ENCODE data around the gene STK11.
A peak's percentile ranks its signal among the peaks of the same experiment; 100 is the strongest.

The STK11 gene

DNA sequence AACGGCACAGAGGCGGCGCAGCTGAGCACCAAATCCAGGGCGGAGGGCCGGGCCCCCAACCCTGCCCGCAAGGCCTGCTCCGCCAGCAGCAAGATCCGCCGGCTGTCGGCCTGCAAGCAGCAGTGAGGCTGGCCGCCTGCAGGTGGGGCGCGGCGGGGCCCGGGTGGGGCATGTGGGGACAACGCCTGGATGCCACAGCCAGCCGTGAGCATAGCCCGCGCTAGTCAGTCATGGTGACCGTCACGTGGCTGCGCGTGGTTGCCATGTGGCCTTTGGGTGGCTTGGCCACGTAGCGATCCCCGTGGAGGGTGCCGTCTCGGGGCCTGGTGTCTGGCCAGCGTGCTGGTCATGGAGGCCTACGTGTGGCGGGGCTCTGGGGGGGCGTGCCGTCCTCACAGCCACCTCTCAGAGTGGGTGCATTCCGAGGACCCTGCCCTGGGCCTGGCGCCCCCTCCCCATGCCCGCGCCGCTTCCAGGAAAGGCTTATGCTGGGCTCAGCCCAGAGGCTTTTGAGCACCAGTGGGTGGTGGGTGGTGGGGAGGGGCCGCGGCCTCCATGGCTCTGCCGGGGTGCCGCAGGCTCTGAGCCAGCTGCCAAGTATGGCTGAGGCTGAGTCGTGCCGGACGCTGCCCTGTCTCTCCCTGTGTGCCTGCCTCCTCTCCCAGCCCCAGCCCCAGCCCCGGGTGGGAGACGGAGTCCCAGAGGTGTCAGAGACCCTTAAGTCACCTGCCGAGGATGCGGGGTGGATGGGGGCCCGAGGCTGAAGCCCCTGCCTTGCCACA is 21.1 kb downstream of the STK11 start:
- Histone ChIP-seq H3K36me3 (ENCODE audit: control insufficient read depth in 2 of 2, insufficient read depth in 2 of 2, low read length in 2 of 2) (peaks cover 14 to 19% of the 10 kb centered on the region in 2 donors), H3K9ac (ENCODE audit: low read depth in 1 of 2, low read length in 2 of 2) (no peak overlapping the region)

DNA sequence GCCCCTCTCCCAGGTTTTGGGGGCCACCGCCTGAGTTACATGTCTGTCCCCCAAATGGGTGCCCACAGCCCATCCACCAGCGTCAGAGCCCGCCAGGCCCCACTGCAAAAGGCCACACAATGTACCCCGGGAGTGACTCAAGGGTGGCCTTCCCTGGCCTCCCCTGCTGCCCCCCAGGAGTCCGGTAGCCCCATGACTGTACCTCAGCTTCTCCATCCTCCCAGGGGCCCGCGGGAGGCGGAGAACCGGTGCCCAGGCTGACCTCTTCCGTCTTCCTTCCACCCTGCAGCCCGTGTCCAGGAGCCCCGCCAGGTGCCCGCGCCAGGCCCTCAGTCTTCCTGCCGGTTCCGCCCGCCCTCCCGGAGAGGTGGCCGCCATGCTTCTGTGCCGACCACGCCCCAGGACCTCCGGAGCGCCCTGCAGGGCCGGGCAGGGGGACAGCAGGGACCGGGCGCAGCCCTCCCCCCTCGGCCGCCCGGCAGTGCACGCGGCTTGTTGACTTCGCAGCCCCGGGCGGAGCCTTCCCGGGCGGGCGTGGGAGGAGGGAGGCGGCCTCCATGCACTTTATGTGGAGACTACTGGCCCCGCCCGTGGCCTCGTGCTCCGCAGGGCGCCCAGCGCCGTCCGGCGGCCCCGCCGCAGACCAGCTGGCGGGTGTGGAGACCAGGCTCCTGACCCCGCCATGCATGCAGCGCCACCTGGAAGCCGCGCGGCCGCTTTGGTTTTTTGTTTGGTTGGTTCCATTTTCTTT is 21.9 kb downstream of the STK11 start:
- H3K36me3 ChIP-seq (ENCODE audit: control insufficient read depth in 2 of 2, insufficient read depth in 2 of 2, low read length in 2 of 2), result peaks cover 14 to 19% of the 10 kb centered on the region in 2 donors
- H3K9ac ChIP-seq (ENCODE audit: low read depth in 1 of 2, low read length in 2 of 2), result no peak overlapping the region
- H3K27me3 ChIP-seq (ENCODE audit: control insufficient read depth in 2 of 2, insufficient read depth in 2 of 2, low read length in 2 of 2), result no peaks in the 10 kb centered on the region
- peaks cover 0 to 2% of the 10 kb centered on the region in 2 donors for H3K4me1 ChIP-seq (ENCODE audit: control insufficient read depth in 2 of 2, insufficient read depth in 2 of 2, low read length in 2 of 2)
- no peak overlapping the region for H3K27ac ChIP-seq (ENCODE audit: low read depth in 2 of 2, low read length in 2 of 2)
- no peak overlapping the region for H3K4me3 ChIP-seq (ENCODE audit: low read length in 2 of 2)
- no peaks in the 10 kb centered on the region for H3K9me3 ChIP-seq (ENCODE audit: control insufficient read depth in 2 of 2, low read length in 2 of 2)

More for the DNA sequence above, 21.1 kb downstream of the STK11 start:
- no peaks in the 10 kb centered on the region for H3K27me3 ChIP-seq (ENCODE audit: control insufficient read depth in 2 of 2, insufficient read depth in 2 of 2, low read length in 2 of 2)
- no peak overlapping the region for H3K27ac ChIP-seq (ENCODE audit: low read depth in 2 of 2, low read length in 2 of 2)
- no peaks in the 10 kb centered on the region for H3K4me1 ChIP-seq (ENCODE audit: control insufficient read depth in 2 of 2, insufficient read depth in 2 of 2, low read length in 2 of 2)
- H3K9me3 ChIP-seq (ENCODE audit: control insufficient read depth in 2 of 2, low read length in 2 of 2), result no peaks in the 10 kb centered on the region
- H3K4me3 ChIP-seq (ENCODE audit: low read length in 2 of 2), result no peak overlapping the region

DNA sequence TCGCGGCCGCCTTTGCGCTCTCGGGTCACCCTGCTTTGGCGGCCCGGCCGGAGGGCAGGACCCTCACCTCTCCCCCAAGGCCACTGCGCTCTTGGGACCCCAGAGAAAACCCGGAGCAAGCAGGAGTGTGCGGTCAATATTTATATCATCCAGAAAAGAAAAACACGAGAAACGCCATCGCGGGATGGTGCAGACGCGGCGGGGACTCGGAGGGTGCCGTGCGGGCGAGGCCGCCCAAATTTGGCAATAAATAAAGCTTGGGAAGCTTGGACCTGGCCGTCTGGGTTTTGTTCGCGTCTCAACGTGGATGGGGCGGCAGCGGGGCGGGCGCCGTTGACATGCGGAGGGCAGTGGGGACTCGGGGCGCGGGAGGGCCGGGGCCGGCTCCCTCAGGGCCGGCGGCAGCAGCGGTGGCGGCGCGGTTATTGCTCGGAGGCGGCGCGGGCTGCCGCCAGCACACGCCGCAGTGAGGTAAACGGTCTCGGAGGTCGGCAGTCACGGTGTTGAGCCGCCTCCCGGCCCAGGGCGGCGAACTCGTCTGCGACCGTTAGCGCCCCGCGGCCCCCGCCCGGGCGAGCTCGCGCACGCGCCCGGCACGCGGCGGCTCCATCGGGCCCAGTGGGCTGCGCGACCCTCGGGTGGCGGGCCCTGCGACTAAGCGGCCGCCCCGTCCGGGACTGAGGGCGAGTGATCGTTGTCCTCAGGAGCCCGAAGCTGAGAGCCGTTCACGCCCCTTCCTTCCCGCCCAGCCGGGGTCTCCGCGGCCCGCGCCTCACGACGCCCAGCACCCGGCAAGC is 22.8 kb downstream of the STK11 start:
- Histone ChIP-seq H3K27ac (ENCODE audit: low read depth in 2 of 2, low read length in 2 of 2) (no peak overlapping the region), H3K4me3 (ENCODE audit: low read length in 2 of 2) (no peak overlapping the region), H3K9me3 (ENCODE audit: control insufficient read depth in 2 of 2, low read length in 2 of 2) (no peaks in the 10 kb centered on the region), H3K27me3 (ENCODE audit: control insufficient read depth in 2 of 2, insufficient read depth in 2 of 2, low read length in 2 of 2) (no peaks in the 10 kb centered on the region), H3K9ac (ENCODE audit: low read depth in 1 of 2, low read length in 2 of 2) (no peak overlapping the region), H3K4me1 (ENCODE audit: control insufficient read depth in 2 of 2, insufficient read depth in 2 of 2, low read length in 2 of 2) (peaks cover 7 to 11% of the 10 kb centered on the region in 2 donors), H3K36me3 (ENCODE audit: control insufficient read depth in 2 of 2, insufficient read depth in 2 of 2, low read length in 2 of 2) (peaks cover 8 to 10% of the 10 kb centered on the region in 2 donors)

GRCh38 chr19:1229056-1229923 is 23.7 kb downstream of the STK11 start:
- H3K4me1 ChIP-seq (ENCODE audit: control insufficient read depth in 2 of 2, insufficient read depth in 2 of 2, low read length in 2 of 2), result peaks cover 7 to 13% of the 10 kb centered on the region in 2 donors
- H3K36me3 ChIP-seq (ENCODE audit: control insufficient read depth in 2 of 2, insufficient read depth in 2 of 2, low read length in 2 of 2), result peaks cover 5% of the 10 kb centered on the region in 2 donors
- H3K9me3 ChIP-seq (ENCODE audit: control insufficient read depth in 2 of 2, low read length in 2 of 2), result no peaks in the 10 kb centered on the region
- H3K9ac ChIP-seq (ENCODE audit: low read depth in 1 of 2, low read length in 2 of 2), result no peak overlapping the region
- no peak overlapping the region for H3K4me3 ChIP-seq (ENCODE audit: low read length in 2 of 2)
- no peak overlapping the region for H3K27ac ChIP-seq (ENCODE audit: low read depth in 2 of 2, low read length in 2 of 2)
- H3K27me3 ChIP-seq (ENCODE audit: control insufficient read depth in 2 of 2, insufficient read depth in 2 of 2, low read length in 2 of 2), result peaks cover 0 to 8% of the 10 kb centered on the region in 2 donors

GRCh38 chr19:1229924-1230782 is 24.6 kb downstream of the STK11 start:
- Histone ChIP-seq H3K9me3 (ENCODE audit: control insufficient read depth in 2 of 2, low read length in 2 of 2) (no peaks in the 10 kb centered on the region), H3K4me1 (ENCODE audit: control insufficient read depth in 2 of 2, insufficient read depth in 2 of 2, low read length in 2 of 2) (peaks cover 7 to 13% of the 10 kb centered on the region in 2 donors), H3K27ac (ENCODE audit: low read depth in 2 of 2, low read length in 2 of 2) (no peak overlapping the region), H3K4me3 (ENCODE audit: low read length in 2 of 2) (no peak overlapping the region), H3K9ac (ENCODE audit: low read depth in 1 of 2, low read length in 2 of 2) (no peak overlapping the region), H3K36me3 (ENCODE audit: control insufficient read depth in 2 of 2, insufficient read depth in 2 of 2, low read length in 2 of 2) (peaks cover 0 to 5% of the 10 kb centered on the region in 2 donors), H3K27me3 (ENCODE audit: control insufficient read depth in 2 of 2, insufficient read depth in 2 of 2, low read length in 2 of 2) (peaks cover 0 to 17% of the 10 kb centered on the region in 2 donors)

DNA sequence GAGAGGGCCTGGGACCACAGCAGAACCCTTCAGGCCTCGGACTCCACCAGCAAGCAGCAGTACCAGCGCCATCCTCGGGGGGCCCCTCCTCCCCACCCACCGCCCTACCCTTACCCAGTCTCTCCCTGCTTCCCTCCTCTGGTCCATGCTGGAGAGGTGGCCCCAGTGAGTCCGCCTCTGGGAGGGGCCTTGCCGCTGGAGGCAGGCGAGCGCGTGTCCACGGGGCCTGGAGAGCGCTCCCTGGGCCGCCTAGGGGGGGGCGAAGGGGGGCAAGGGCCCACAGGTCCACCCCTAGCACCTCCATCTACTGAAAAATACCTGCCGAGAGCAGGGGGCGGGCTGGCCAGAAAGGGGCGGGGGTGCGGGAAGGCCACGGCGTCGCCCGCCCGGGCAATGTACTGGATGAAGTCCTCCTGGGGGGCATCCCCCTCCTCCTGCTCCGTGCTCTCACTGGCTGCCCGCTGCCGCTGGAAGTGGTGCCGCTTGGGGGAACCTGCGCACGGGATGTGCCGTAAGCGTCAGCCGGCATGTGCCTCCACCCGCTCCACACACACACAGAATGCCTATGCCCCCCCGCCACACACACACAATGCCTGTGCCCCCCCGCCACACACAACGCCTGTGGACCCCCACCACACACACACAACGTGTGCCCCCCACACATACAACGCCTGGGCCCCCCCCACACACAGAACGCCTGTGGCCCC is 25.4 kb downstream of the STK11 start:
- no peak overlapping the region for H3K4me3 ChIP-seq (ENCODE audit: low read length in 2 of 2)
- peaks cover 0 to under 1% of the 10 kb centered on the region in 2 donors for H3K36me3 ChIP-seq (ENCODE audit: control insufficient read depth in 2 of 2, insufficient read depth in 2 of 2, low read length in 2 of 2)
- no peak overlapping the region for H3K27ac ChIP-seq (ENCODE audit: low read depth in 2 of 2, low read length in 2 of 2)
- H3K27me3 ChIP-seq (ENCODE audit: control insufficient read depth in 2 of 2, insufficient read depth in 2 of 2, low read length in 2 of 2), result peaks cover 0 to 25% of the 10 kb centered on the region in 2 donors
- H3K9ac ChIP-seq (ENCODE audit: low read depth in 1 of 2, low read length in 2 of 2), result no peak overlapping the region
- H3K4me1 ChIP-seq (ENCODE audit: control insufficient read depth in 2 of 2, insufficient read depth in 2 of 2, low read length in 2 of 2), result peaks cover 7 to 13% of the 10 kb centered on the region in 2 donors
- H3K9me3 ChIP-seq (ENCODE audit: control insufficient read depth in 2 of 2, low read length in 2 of 2), result no peaks in the 10 kb centered on the region

DNA sequence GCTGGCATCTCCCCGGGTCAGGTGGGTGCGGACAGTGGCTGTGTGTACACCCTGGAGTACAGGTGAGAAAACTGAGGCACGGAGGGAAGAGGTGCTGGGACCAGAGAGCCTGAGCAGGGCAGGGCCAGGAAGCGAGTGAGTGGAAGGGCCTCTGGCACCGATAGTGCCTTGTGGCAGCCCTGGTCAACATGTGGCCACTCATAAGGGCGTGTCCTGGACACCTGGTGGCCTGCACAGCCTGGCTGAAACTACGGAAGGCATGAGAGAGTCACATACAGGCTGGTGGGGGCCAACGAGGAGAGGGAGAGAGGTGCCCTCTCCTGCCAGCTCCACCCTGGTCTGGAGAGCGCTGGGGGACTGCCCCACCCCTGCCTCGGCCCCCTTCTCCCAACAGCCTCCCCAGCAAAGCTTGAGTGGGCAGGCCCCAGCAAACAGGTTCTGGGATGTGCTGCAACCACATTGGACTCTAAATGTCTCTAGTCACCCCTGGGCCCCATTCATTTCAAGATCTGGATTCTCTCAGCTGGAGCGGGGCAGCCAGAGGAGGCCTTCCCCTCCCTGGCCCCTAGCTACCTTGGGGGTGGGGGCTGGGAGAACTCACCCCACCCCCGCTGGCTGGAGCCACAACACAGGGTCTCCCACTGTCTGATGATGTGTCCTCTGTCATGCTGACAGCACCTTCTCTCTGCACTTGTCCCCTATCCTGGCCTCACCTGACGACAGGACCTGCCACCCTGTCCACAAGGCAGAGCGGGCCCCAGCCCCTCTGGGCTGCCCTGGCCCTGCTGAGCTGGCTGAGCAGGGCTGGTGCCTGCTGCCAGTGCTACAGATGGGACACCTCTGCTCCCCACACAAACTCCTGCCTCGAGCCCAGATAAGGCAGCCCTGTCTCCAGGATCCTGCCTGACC is 26.4 kb downstream of the STK11 start:
- H3K27ac ChIP-seq (ENCODE audit: low read depth in 2 of 2, low read length in 2 of 2), result no peak overlapping the region
- no peak overlapping the region for H3K4me3 ChIP-seq (ENCODE audit: low read length in 2 of 2)
- H3K9me3 ChIP-seq (ENCODE audit: control insufficient read depth in 2 of 2, low read length in 2 of 2), result no peaks in the 10 kb centered on the region
- no peak overlapping the region for H3K9ac ChIP-seq (ENCODE audit: low read depth in 1 of 2, low read length in 2 of 2)
- no peaks in the 10 kb centered on the region for H3K36me3 ChIP-seq (ENCODE audit: control insufficient read depth in 2 of 2, insufficient read depth in 2 of 2, low read length in 2 of 2)
- H3K4me1 ChIP-seq (ENCODE audit: control insufficient read depth in 2 of 2, insufficient read depth in 2 of 2, low read length in 2 of 2), result peaks cover 9 to 14% of the 10 kb centered on the region in 2 donors
- peaks cover 0 to 27% of the 10 kb centered on the region in 2 donors for H3K27me3 ChIP-seq (ENCODE audit: control insufficient read depth in 2 of 2, insufficient read depth in 2 of 2, low read length in 2 of 2)

DNA sequence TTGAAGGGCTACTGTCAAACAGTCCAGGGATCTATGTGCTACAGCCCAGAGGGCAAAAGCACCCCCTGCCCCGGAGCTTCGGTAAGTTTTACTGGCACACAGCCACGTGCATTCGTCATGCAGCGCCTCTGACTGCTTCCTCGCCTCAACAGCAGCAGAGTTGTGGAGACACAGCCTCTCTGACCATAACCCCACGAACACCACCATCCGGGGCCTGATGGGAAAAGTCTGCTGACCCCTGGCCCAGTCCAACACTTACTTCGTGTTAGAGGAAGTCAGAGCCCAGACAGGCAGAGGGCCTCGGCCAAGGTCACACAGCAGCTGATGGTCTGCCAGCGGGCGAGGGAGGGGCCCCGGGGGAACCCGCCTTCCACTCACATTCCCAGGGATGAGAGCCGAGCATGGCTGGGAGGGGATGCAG is 27.1 kb downstream of the STK11 start:
- H3K9ac ChIP-seq (ENCODE audit: low read depth in 1 of 2, low read length in 2 of 2), result peak overlapping the region in 1 of 2 donors; percentile 38
- no peaks in the 10 kb centered on the region for H3K9me3 ChIP-seq (ENCODE audit: control insufficient read depth in 2 of 2, low read length in 2 of 2)
- no peak overlapping the region for H3K27ac ChIP-seq (ENCODE audit: low read depth in 2 of 2, low read length in 2 of 2)
- no peak overlapping the region for H3K4me3 ChIP-seq (ENCODE audit: low read length in 2 of 2)
- H3K27me3 ChIP-seq (ENCODE audit: control insufficient read depth in 2 of 2, insufficient read depth in 2 of 2, low read length in 2 of 2), result peaks cover 0 to 31% of the 10 kb centered on the region in 2 donors
- H3K36me3 ChIP-seq (ENCODE audit: control insufficient read depth in 2 of 2, insufficient read depth in 2 of 2, low read length in 2 of 2), result no peaks in the 10 kb centered on the region
- H3K4me1 ChIP-seq (ENCODE audit: control insufficient read depth in 2 of 2, insufficient read depth in 2 of 2, low read length in 2 of 2), result peaks cover 12 to 17% of the 10 kb centered on the region in 2 donors

Measured in mucosa of rectum (tissue), 2 donors.